Measurements from ENCODE around the gene RAMP3. TPM values are rescaled to one million over a fixed set of nuclear protein-coding genes. Genes with fewer than 3 reads are reported as not detected.

RAMP3 gene
- total RNA-seq, 5 donors from 2014 or later (not counting 1 experiment from before 2014, with no cell fraction given) = 0.19 to 0.63 (median 0.45) TPM; not detected in 1

DNA sequence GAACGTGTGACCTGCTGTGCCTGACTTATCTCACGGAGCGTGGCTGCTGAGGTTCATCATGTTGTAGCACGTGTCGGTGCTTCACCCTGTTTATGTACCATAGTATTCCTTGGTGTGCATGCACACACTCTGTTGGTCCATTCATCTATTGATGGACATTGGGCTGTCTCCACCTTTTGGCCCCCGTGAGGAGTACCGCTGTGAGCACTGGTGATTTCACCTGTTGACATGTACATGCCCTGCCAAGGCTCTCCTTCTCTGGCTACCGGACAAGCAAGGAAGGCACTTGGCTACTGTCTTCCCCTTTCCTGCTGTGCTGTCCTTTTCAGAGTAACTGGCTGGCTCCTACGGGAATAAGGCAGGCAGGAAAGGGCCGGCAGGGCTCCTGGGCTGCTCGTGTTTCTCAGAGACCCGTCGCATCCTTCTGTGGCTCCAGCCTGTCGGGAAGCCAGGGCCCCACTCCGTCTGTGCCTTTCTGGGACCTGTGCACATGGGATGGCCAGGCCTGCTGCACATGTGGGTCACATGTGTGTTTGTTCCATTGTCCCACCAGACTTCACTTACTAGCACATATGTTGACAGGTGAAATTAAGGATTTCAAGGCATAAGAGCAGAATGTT is 28.3 kb upstream of the RAMP3 start:
- no peaks in the 10 kb centered on the region for H3K36me3 Mint-ChIP-seq
- Histone ChIP-seq H3K9me3 (no peaks in the 10 kb centered on the region), H3K36me3 (ENCODE audit: control insufficient read depth in 2 of 2, extremely low read depth in 1 of 2, insufficient read depth in 1 of 2, low read length in 1 of 2) (no peaks in the 10 kb centered on the region), H3K27ac (ENCODE audit: low read length) (no peak overlapping the region), H3K27me3 (replicated peaks in 1 of 2; ENCODE audit: control insufficient read depth in 2 of 2, extremely low read depth in 1 of 2, insufficient read depth in 2 of 2, low read length in 1 of 2) (peaks cover 0 to 6% of the 10 kb centered on the region in 2 experiments), H3K4me1 (ENCODE audit: control insufficient read depth in 1 of 2, extremely low read depth in 1 of 2, insufficient read depth in 2 of 2, low read length in 2 of 2) (peaks cover 0 to 4% of the 10 kb centered on the region in 2 experiments), H3K4me3 (ENCODE audit: control insufficient read depth in 1 of 2, extremely low read depth in 1 of 2, low read length in 1 of 2) (no peak overlapping the region)
- no peaks in the 10 kb centered on the region for H3K4me1 Mint-ChIP-seq
- 90% methylated on average over 15 of the region's 15 CpGs for WGBS (ENCODE audit: insufficient coverage)
- H3K27me3 Mint-ChIP-seq = no peaks in the 10 kb centered on the region
- DNase-seq (no peak), ATAC-seq (replicated peaks in 1 of 4) (no peak)
- H3K27ac Mint-ChIP-seq = no peak overlapping the region
- ChIA-PET POLR2A (no interaction called here), CTCF (no interaction called here)
- no peaks in the 10 kb centered on the region for H3K9me3 Mint-ChIP-seq
- no peak overlapping the region for H3K4me3 Mint-ChIP-seq

DNA sequence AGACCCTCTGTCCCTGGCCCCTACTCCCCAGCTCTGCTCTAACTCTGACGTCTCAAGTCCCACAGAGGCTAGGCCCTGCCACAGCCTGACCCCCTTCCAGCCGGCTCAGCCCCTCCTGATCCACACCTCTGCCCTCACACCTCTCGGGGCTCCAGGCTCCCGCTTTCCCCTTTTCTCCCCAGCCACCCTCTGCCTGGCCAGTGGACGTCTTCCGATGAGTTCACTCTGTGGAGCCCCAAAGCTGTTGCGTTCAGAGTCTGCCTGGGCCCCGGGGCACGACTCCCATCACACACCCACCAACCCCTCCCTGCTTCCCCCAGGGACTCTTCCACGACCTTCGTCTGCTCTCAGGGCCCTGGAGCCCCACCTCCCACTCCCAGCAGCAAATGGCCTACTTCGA is 27.7 kb upstream of the RAMP3 start:
- H3K27me3 ChIP-seq (replicated peaks in 1 of 2; ENCODE audit: control insufficient read depth in 2 of 2, extremely low read depth in 1 of 2, insufficient read depth in 2 of 2, low read length in 1 of 2) = peaks cover 0 to 6% of the 10 kb centered on the region in 2 experiments
- no peaks in the 10 kb centered on the region for H3K9me3 ChIP-seq
- Mint-ChIP-seq H3K36me3 (no peaks in the 10 kb centered on the region), H3K9me3 (no peaks in the 10 kb centered on the region), H3K27me3 (no peaks in the 10 kb centered on the region), H3K4me1 (no peaks in the 10 kb centered on the region), H3K4me3 (no peak overlapping the region), H3K27ac (no peak overlapping the region)
- no peak overlapping the region for H3K4me3 ChIP-seq (ENCODE audit: control insufficient read depth in 1 of 2, extremely low read depth in 1 of 2, low read length in 1 of 2)
- no peak overlapping the region for H3K27ac ChIP-seq (ENCODE audit: low read length)
- ChIA-PET CTCF (no interaction called here), POLR2A (no interaction called here)
- no peak for DNase-seq
- peaks cover 0 to 2% of the 10 kb centered on the region in 2 experiments for H3K4me1 ChIP-seq (ENCODE audit: control insufficient read depth in 1 of 2, extremely low read depth in 1 of 2, insufficient read depth in 2 of 2, low read length in 2 of 2)
- no peaks in the 10 kb centered on the region for H3K36me3 ChIP-seq (ENCODE audit: control insufficient read depth in 2 of 2, extremely low read depth in 1 of 2, insufficient read depth in 1 of 2, low read length in 1 of 2)
- WGBS (ENCODE audit: insufficient coverage) = 86% methylated on average over 12 of the region's 12 CpGs
- ATAC-seq (replicated peaks in 1 of 4) = no peak

DNA sequence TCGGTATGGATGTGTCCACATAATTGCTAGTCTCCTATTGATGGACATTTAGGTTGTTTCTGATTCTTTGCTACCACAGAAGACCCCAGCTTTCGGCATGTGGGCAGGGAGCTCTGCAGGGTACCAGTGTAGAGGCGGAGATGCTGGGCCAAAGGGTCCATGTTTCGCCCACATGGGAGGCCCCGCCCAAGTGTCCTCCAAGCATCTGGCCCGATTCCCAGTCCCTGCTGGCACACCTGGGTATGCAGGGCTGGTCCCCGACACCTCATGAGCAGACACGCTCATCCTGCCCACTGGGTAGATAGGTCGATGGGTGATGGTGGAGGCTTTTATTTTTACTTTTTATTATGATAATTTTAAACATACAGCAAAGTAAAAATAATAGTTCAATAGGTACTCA is 26.7 kb upstream of the RAMP3 start:
- Mint-ChIP-seq H3K9me3 (no peaks in the 10 kb centered on the region), H3K27me3 (no peaks in the 10 kb centered on the region), H3K4me3 (no peak overlapping the region), H3K4me1 (peaks cover 2 to 6% (median 4%) of the 10 kb centered on the region in 3 donors), H3K36me3 (no peaks in the 10 kb centered on the region), H3K27ac (no peak overlapping the region)
- no peak overlapping the region for H3K4me3 ChIP-seq (ENCODE audit: control insufficient read depth in 1 of 2, extremely low read depth in 1 of 2, low read length in 1 of 2)
- no peak overlapping the region for H3K27ac ChIP-seq (ENCODE audit: low read length)
- no peaks in the 10 kb centered on the region for H3K36me3 ChIP-seq (ENCODE audit: control insufficient read depth in 2 of 2, extremely low read depth in 1 of 2, insufficient read depth in 1 of 2, low read length in 1 of 2)
- H3K27me3 ChIP-seq (replicated peaks in 1 of 2; ENCODE audit: control insufficient read depth in 2 of 2, extremely low read depth in 1 of 2, insufficient read depth in 2 of 2, low read length in 1 of 2) = peaks cover 0 to 6% of the 10 kb centered on the region in 2 experiments
- ChIA-PET POLR2A (interaction anchor here in 1 of 2 donors (0.6 kb wide), 2 partner anchors 524 to 583 kb away, joined by 3 to 7 read pairs; partner anchors contain the start of gene OGDH), CTCF (no interaction called here)
- ATAC-seq (replicated peaks in 1 of 4) (no peak), DNase-seq (no peak)
- WGBS (ENCODE audit: insufficient coverage) = 84% methylated on average over 6 of the region's 9 CpGs
- H3K4me1 ChIP-seq (ENCODE audit: control insufficient read depth in 1 of 2, extremely low read depth in 1 of 2, insufficient read depth in 2 of 2, low read length in 2 of 2) = peaks cover 0 to 7% of the 10 kb centered on the region in 2 experiments
- no peaks in the 10 kb centered on the region for H3K9me3 ChIP-seq

DNA sequence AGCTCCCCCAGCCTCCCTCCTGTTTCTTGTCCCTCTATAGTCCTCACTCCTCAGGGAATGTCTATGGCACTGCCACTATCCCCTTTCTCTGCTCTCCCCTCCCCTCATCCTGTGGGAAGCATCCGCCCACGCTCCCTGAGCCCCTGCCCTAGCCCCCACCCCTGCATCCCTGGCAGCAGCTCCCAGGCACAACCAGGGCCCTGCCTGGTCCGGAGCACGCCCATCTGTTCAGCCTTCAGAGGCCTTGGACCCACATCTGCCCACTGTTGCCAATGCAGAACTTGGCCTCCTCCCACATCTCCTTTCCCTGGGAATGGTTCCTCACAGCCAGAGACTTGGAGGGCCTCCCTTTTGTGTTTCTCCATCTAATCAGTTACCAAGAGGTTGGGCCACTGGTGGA is 25.7 kb upstream of the RAMP3 start:
- H3K4me1 ChIP-seq (ENCODE audit: control insufficient read depth in 1 of 2, extremely low read depth in 1 of 2, insufficient read depth in 2 of 2, low read length in 2 of 2) = peaks cover 0 to 9% of the 10 kb centered on the region in 2 experiments
- 78% methylated on average over 4 of the region's 4 CpGs for WGBS (ENCODE audit: insufficient coverage)
- no peak overlapping the region for H3K4me3 ChIP-seq (ENCODE audit: control insufficient read depth in 1 of 2, extremely low read depth in 1 of 2, low read length in 1 of 2)
- POLR2A ChIA-PET = interaction anchor here in 1 of 2 donors (0.7 kb wide), 1 partner anchor 11 kb away, joined by 3 read pairs; no protein-coding TSS in a partner anchor
- Mint-ChIP-seq H3K9me3 (no peaks in the 10 kb centered on the region), H3K4me1 (peaks cover 5 to 9% (median 7%) of the 10 kb centered on the region in 3 donors), H3K4me3 (no peak overlapping the region), H3K27me3 (no peaks in the 10 kb centered on the region), H3K36me3 (no peaks in the 10 kb centered on the region), H3K27ac (no peak overlapping the region)
- CTCF ChIA-PET = no interaction called here
- no peaks in the 10 kb centered on the region for H3K36me3 ChIP-seq (ENCODE audit: control insufficient read depth in 2 of 2, extremely low read depth in 1 of 2, insufficient read depth in 1 of 2, low read length in 1 of 2)
- H3K27me3 ChIP-seq (replicated peaks in 1 of 2; ENCODE audit: control insufficient read depth in 2 of 2, extremely low read depth in 1 of 2, insufficient read depth in 2 of 2, low read length in 1 of 2) = peaks cover 0 to 6% of the 10 kb centered on the region in 2 experiments
- no peak for DNase-seq
- H3K27ac ChIP-seq (ENCODE audit: low read length) = no peak overlapping the region
- ATAC-seq (replicated peaks in 1 of 4) = no peak
- no peaks in the 10 kb centered on the region for H3K9me3 ChIP-seq

DNA sequence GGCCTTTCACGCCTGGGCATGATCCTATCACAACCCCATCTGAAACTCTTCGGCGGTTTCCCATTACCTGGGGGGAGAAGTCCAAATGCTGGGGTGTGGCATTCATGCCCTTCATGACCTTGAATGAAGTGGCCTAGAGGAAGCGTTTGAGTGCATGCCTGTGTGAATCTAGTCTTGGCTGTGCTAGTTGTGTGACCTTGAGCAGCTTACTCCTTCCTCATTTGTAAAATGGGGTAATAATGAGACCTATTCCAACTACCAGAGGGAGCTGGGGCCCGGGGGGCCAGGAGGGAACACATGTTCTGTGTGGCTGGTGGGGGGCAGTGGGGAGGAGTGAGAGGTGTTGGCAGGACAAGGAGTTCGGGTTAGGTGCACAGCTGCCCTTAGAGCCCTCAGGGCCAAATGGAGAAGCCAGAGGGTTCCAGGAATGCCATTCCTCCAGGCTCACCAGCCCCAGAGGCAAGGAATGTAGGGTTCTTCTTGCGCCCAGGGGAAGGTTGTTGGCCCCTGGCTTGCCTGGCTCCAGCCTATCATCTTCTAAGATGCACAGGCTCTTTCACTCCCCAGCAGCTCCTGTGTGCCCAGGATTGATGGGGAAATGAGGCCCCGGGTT is 24.8 kb upstream of the RAMP3 start:
- no peak overlapping the region for H3K27ac Mint-ChIP-seq
- Histone ChIP-seq H3K27ac (ENCODE audit: low read length) (no peak overlapping the region), H3K4me3 (ENCODE audit: control insufficient read depth in 1 of 2, extremely low read depth in 1 of 2, low read length in 1 of 2) (no peak overlapping the region), H3K27me3 (replicated peaks in 1 of 2; ENCODE audit: control insufficient read depth in 2 of 2, extremely low read depth in 1 of 2, insufficient read depth in 2 of 2, low read length in 1 of 2) (peaks cover 0 to 6% of the 10 kb centered on the region in 2 experiments), H3K9me3 (no peaks in the 10 kb centered on the region), H3K4me1 (ENCODE audit: control insufficient read depth in 1 of 2, extremely low read depth in 1 of 2, insufficient read depth in 2 of 2, low read length in 2 of 2) (peaks cover 0 to 9% of the 10 kb centered on the region in 2 experiments), H3K36me3 (ENCODE audit: control insufficient read depth in 2 of 2, extremely low read depth in 1 of 2, insufficient read depth in 1 of 2, low read length in 1 of 2) (no peaks in the 10 kb centered on the region)
- ChIA-PET POLR2A (interaction anchor here in 1 of 2 donors (1.0 kb wide), 1 partner anchor 158 kb away, joined by 4 read pairs; no protein-coding TSS in a partner anchor), CTCF (interaction anchor here (1.5 to 5.8 kb wide), 2 partner anchors 159 kb away, joined by 7 to 70 read pairs; no protein-coding TSS in a partner anchor)
- H3K27me3 Mint-ChIP-seq = no peaks in the 10 kb centered on the region
- H3K36me3 Mint-ChIP-seq = no peaks in the 10 kb centered on the region
- no peaks in the 10 kb centered on the region for H3K9me3 Mint-ChIP-seq
- 93% methylated on average over 2 of the region's 8 CpGs for WGBS (ENCODE audit: insufficient coverage)
- ATAC-seq (replicated peaks in 1 of 4) = no peak
- H3K4me1 Mint-ChIP-seq = peaks cover 5 to 9% (median 7%) of the 10 kb centered on the region in 3 donors
- no peak overlapping the region for H3K4me3 Mint-ChIP-seq
- no peak for DNase-seq

DNA sequence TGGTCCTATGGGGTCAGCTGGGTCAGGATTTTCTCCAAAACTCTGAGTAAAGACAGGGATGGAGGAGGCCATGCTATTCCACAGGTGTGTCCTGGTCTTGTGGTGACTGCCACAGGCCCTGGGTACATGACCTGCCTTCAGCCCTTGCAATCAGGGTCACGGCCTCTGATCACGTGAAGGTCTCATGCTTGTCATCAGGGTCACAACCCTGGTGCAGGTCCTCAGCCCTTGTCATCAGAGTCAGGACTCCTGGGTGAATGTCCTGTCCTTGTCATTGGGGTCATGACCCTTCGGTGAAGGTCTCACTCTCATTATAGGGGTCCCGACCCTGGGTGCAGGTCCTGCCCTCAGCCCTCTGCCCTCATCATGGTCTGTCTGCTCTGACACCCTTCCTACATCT is 24.2 kb upstream of the RAMP3 start:
- ChIA-PET POLR2A (interaction anchor here in 1 of 2 donors (1.0 kb wide), 1 partner anchor 159 kb away, joined by 4 read pairs; no protein-coding TSS in a partner anchor), CTCF (interaction anchor here (0.5 to 5.8 kb wide), 4 partner anchors 8 to 160 kb away, joined by 3 to 70 read pairs (median 5); no protein-coding TSS in a partner anchor)
- H3K4me3 Mint-ChIP-seq = no peak overlapping the region
- 95% methylated on average over 4 of the region's 4 CpGs for WGBS (ENCODE audit: insufficient coverage)
- H3K27ac Mint-ChIP-seq = no peak overlapping the region
- H3K4me1 Mint-ChIP-seq = peaks cover 5 to 9% (median 7%) of the 10 kb centered on the region in 3 donors
- Histone ChIP-seq H3K9me3 (no peaks in the 10 kb centered on the region), H3K27ac (ENCODE audit: low read length) (no peak overlapping the region), H3K4me3 (ENCODE audit: control insufficient read depth in 1 of 2, extremely low read depth in 1 of 2, low read length in 1 of 2) (no peak overlapping the region), H3K36me3 (ENCODE audit: control insufficient read depth in 2 of 2, extremely low read depth in 1 of 2, insufficient read depth in 1 of 2, low read length in 1 of 2) (no peaks in the 10 kb centered on the region), H3K4me1 (ENCODE audit: control insufficient read depth in 1 of 2, extremely low read depth in 1 of 2, insufficient read depth in 2 of 2, low read length in 2 of 2) (peaks cover 0 to 9% of the 10 kb centered on the region in 2 experiments), H3K27me3 (replicated peaks in 1 of 2; ENCODE audit: control insufficient read depth in 2 of 2, extremely low read depth in 1 of 2, insufficient read depth in 2 of 2, low read length in 1 of 2) (peaks cover 0 to 6% of the 10 kb centered on the region in 2 experiments)
- no peaks in the 10 kb centered on the region for H3K36me3 Mint-ChIP-seq
- ATAC-seq (replicated peaks in 1 of 4) (no peak), DNase-seq (no peak)
- no peaks in the 10 kb centered on the region for H3K27me3 Mint-ChIP-seq
- no peaks in the 10 kb centered on the region for H3K9me3 Mint-ChIP-seq

Data from T-cell (primary cell).